ENCODE measurements around the gene CDC73. TPM values are rescaled to one million over a fixed set of nuclear protein-coding genes. Genes with fewer than 3 reads are reported as not detected.

Gene CDC73
- total RNA-seq, 2 experiments from 2014 or later: 47.9 to 49.3 TPM

- no peaks in the 10 kb centered on the region for H3K27me3 Mint-ChIP-seq
- POLR2A ChIA-PET: no interaction called here
- H3K4me3 Mint-ChIP-seq: no peak overlapping the region
- no peak overlapping the region for H3K27ac Mint-ChIP-seq
- no peak for DNase-seq
- peaks cover 23% of the 10 kb centered on the region for H3K4me1 Mint-ChIP-seq (ENCODE audit: low read depth)
- intact Hi-C loops (cut with micrococcal nuclease): no loop called here
- peaks cover 32% of the 10 kb centered on the region for H3K36me3 Mint-ChIP-seq
- no peaks in the 10 kb centered on the region for H3K9me3 Mint-ChIP-seq
- CTCF ChIA-PET: interaction anchor here (1.2 kb wide), 1 partner anchor 38 kb away, joined by 4 read pairs; no protein-coding TSS in a partner anchor
These were observed 21.5 kb downstream of the CDC73 start for GRCh38 chr1:193143285-193143684.

GRCh38 chr1:193144361-193144938 is 22.6 kb downstream of the CDC73 start:
- DNase-seq: no peak
- Mint-ChIP-seq H3K27ac (no peak overlapping the region), H3K4me1 (ENCODE audit: low read depth) (peaks cover 22% of the 10 kb centered on the region), H3K36me3 (peaks cover 28% of the 10 kb centered on the region), H3K27me3 (no peaks in the 10 kb centered on the region), H3K4me3 (no peak overlapping the region), H3K9me3 (no peaks in the 10 kb centered on the region)
- intact Hi-C loops (cut with micrococcal nuclease): no loop called here
- CTCF ChIA-PET: no interaction called here
- POLR2A ChIA-PET: no interaction called here

- POLR2A ChIA-PET: no interaction called here
- peaks cover 25% of the 10 kb centered on the region for H3K36me3 Mint-ChIP-seq
- CTCF ChIA-PET: no interaction called here
These were observed 23.2 kb downstream of the CDC73 start for GRCh38 chr1:193144999-193145398.

GRCh38 chr1:193156117-193156821 is 34.4 kb downstream of the CDC73 start:
- DNase-seq: no peak
- H3K4me1 Mint-ChIP-seq (ENCODE audit: low read depth): peaks cover 30% of the 10 kb centered on the region
- no peak overlapping the region for H3K27ac Mint-ChIP-seq
- H3K27me3 Mint-ChIP-seq: no peaks in the 10 kb centered on the region
- ChIA-PET POLR2A (no interaction called here), CTCF (interaction anchor here (1.2 kb wide), 1 partner anchor 682 kb away, joined by 4 read pairs; no protein-coding TSS in a partner anchor)
- intact Hi-C loops (cut with micrococcal nuclease): no loop called here
- no peaks in the 10 kb centered on the region for H3K9me3 Mint-ChIP-seq
- H3K36me3 Mint-ChIP-seq: peaks cover 17% of the 10 kb centered on the region
- no peak overlapping the region for H3K4me3 Mint-ChIP-seq

More at GRCh38 chr1:193144999-193145398, 23.2 kb downstream of the CDC73 start:
- intact Hi-C loops (cut with micrococcal nuclease): no loop called here
- H3K27ac Mint-ChIP-seq: no peak overlapping the region
- H3K27me3 Mint-ChIP-seq: no peaks in the 10 kb centered on the region
- H3K4me1 Mint-ChIP-seq (ENCODE audit: low read depth): peaks cover 19% of the 10 kb centered on the region
- no peak for DNase-seq
- H3K9me3 Mint-ChIP-seq: no peaks in the 10 kb centered on the region
- no peak overlapping the region for H3K4me3 Mint-ChIP-seq

- ChIA-PET CTCF (no interaction called here), POLR2A (no interaction called here)
- intact Hi-C loops (cut with micrococcal nuclease): no loop called here
- no peak overlapping the region for H3K4me3 Mint-ChIP-seq
- peaks cover 17% of the 10 kb centered on the region for H3K36me3 Mint-ChIP-seq
- DNase-seq: no peak
- H3K27me3 Mint-ChIP-seq: no peaks in the 10 kb centered on the region
- no peak overlapping the region for H3K27ac Mint-ChIP-seq
- no peaks in the 10 kb centered on the region for H3K9me3 Mint-ChIP-seq
- peaks cover 30% of the 10 kb centered on the region for H3K4me1 Mint-ChIP-seq (ENCODE audit: low read depth)
These were observed 35.0 kb downstream of the CDC73 start for GRCh38 chr1:193156822-193157142.

GRCh38 chr1:193157360-193157759 is 35.5 kb downstream of the CDC73 start:
- DNase-seq: no peak
- Mint-ChIP-seq H3K4me1 (ENCODE audit: low read depth) (peaks cover 30% of the 10 kb centered on the region), H3K27me3 (no peaks in the 10 kb centered on the region), H3K27ac (no peak overlapping the region), H3K4me3 (no peak overlapping the region), H3K9me3 (no peaks in the 10 kb centered on the region), H3K36me3 (peaks cover 17% of the 10 kb centered on the region)
- intact Hi-C loops (cut with micrococcal nuclease): no loop called here
- CTCF ChIA-PET: no interaction called here
- POLR2A ChIA-PET: no interaction called here

GRCh38 chr1:193176113-193176512 is 54.3 kb downstream of the CDC73 start:
- Mint-ChIP-seq H3K27me3 (no peaks in the 10 kb centered on the region), H3K4me1 (ENCODE audit: low read depth) (peaks cover 9% of the 10 kb centered on the region), H3K27ac (peak overlapping the region; percentile 4), H3K36me3 (peaks cover 10% of the 10 kb centered on the region), H3K4me3 (no peak overlapping the region), H3K9me3 (peaks cover 2% of the 10 kb centered on the region)
- DNase-seq: no peak
- intact Hi-C loops (cut with micrococcal nuclease): no loop called here
- ChIA-PET CTCF (no interaction called here), POLR2A (no interaction called here)

GRCh38 chr1:193176788-193177187 is 55.0 kb downstream of the CDC73 start:
- Mint-ChIP-seq H3K36me3 (peaks cover 10% of the 10 kb centered on the region), H3K9me3 (peaks cover 2% of the 10 kb centered on the region), H3K4me3 (no peak overlapping the region), H3K27ac (no peak overlapping the region), H3K27me3 (no peaks in the 10 kb centered on the region), H3K4me1 (ENCODE audit: low read depth) (peaks cover 13% of the 10 kb centered on the region)
- intact Hi-C loops (cut with micrococcal nuclease): no loop called here
- ChIA-PET CTCF (no interaction called here), POLR2A (no interaction called here)
- DNase-seq: no peak

- ChIA-PET POLR2A (no interaction called here), CTCF (no interaction called here)
- peaks cover 6% of the 10 kb centered on the region for H3K36me3 Mint-ChIP-seq
- intact Hi-C loops (cut with micrococcal nuclease): no loop called here
- DNase-seq: no peak
- H3K4me3 Mint-ChIP-seq: no peak overlapping the region
- H3K4me1 Mint-ChIP-seq (ENCODE audit: low read depth): peaks cover 15% of the 10 kb centered on the region
- no peaks in the 10 kb centered on the region for H3K27me3 Mint-ChIP-seq
- H3K27ac Mint-ChIP-seq: no peak overlapping the region
- H3K9me3 Mint-ChIP-seq: peaks cover 2% of the 10 kb centered on the region
These were observed 57.3 kb downstream of the CDC73 start for GRCh38 chr1:193179094-193179493.

- Mint-ChIP-seq H3K4me1 (ENCODE audit: low read depth) (peaks cover 36% of the 10 kb centered on the region), H3K9me3 (peaks cover 2% of the 10 kb centered on the region), H3K27ac (no peak overlapping the region), H3K36me3 (peaks cover 6% of the 10 kb centered on the region), H3K27me3 (no peaks in the 10 kb centered on the region), H3K4me3 (no peak overlapping the region)
- ChIA-PET POLR2A (no interaction called here), CTCF (interaction anchor here (0.5 to 1.3 kb wide), 5 partner anchors 9 to 1526 kb away, joined by 3 to 4 read pairs (median 3); no protein-coding TSS in a partner anchor)
- no peak for DNase-seq
- intact Hi-C loops (cut with micrococcal nuclease): loop anchor here (5.0 to 10.0 kb wide), 2 partner anchors 231 to 273 kb away; no protein-coding TSS in a partner anchor
These were observed 59.7 kb downstream of the CDC73 start for GRCh38 chr1:193181536-193181935.

- peaks cover 2% of the 10 kb centered on the region for H3K9me3 Mint-ChIP-seq
- intact Hi-C loops (cut with micrococcal nuclease): loop anchor here (2.0 to 10.0 kb wide), 3 partner anchors 230 to 355 kb away; no protein-coding TSS in a partner anchor
- H3K4me3 Mint-ChIP-seq: no peak overlapping the region
- DNase-seq: no peak
- no peak overlapping the region for H3K27ac Mint-ChIP-seq
- ChIA-PET CTCF (interaction anchor here (1.2 to 1.3 kb wide), 3 partner anchors 9 to 1113 kb away, joined by 3 read pairs; no protein-coding TSS in a partner anchor), POLR2A (no interaction called here)
- H3K27me3 Mint-ChIP-seq: no peaks in the 10 kb centered on the region
- peaks cover 3% of the 10 kb centered on the region for H3K36me3 Mint-ChIP-seq
- peaks cover 40% of the 10 kb centered on the region for H3K4me1 Mint-ChIP-seq (ENCODE audit: low read depth)
These were observed 60.2 kb downstream of the CDC73 start for GRCh38 chr1:193181985-193182384.

GRCh38 chr1:193183019-193183627 is 61.3 kb downstream of the CDC73 start:
- intact Hi-C loops (cut with micrococcal nuclease): loop anchor here (1.0 to 10.0 kb wide), 5 partner anchors 155 to 1112 kb away; no protein-coding TSS in a partner anchor
- Mint-ChIP-seq H3K9me3 (no peaks in the 10 kb centered on the region), H3K27ac (no peak overlapping the region), H3K4me1 (ENCODE audit: low read depth) (peaks cover 41% of the 10 kb centered on the region), H3K4me3 (no peak overlapping the region), H3K36me3 (no peaks in the 10 kb centered on the region), H3K27me3 (no peaks in the 10 kb centered on the region)
- ChIA-PET POLR2A (no interaction called here), CTCF (interaction anchor here (0.6 to 1.7 kb wide), 9 partner anchors 10 to 1112 kb away, joined by 3 to 6 read pairs (median 4); no protein-coding TSS in a partner anchor)
- DNase-seq: no peak
